GM12878 (cell line): ENCODE data around the gene CDH2. TPM values are rescaled to one million over a fixed set of nuclear protein-coding genes. Genes with fewer than 3 reads are reported as not detected.

ENCODE experiments used
- ATAC-seq: fragments of 200-7000 bp; cut with Tn5 transposase; 3 replicates; pipeline ENCODE4 v1.9.1; 2020; ENCODE audit warnings: mild to moderate bottlenecking, moderate library complexity
- BruUV-seq: library from RNA; stranded (reverse); fragments of 400-500 nt; replicated peaks from 2 replicates; lab custom pipeline; 2021; lab: Mats Ljungman, UMichigan
- CTCF ChIA-PET: fragments of 300-600 bp; sonication (Branson Sonifier 250); formaldehyde crosslinking; extraction: SDS; loops from one replicate; lab custom pipeline; 2021; ENCODE audit warnings: inconsistent platforms; lab: Yijun Ruan, JAX
- POLR2A ChIA-PET: fragments of 350-600 bp; formaldehyde crosslinking; extraction: SDS; loops from one replicate; lab custom pipeline; 2021; ENCODE audit warnings: inconsistent platforms; lab: Charles Lee
- RAD21 ChIA-PET: fragments of 300-600 bp; sonication (Branson Sonifier 250); formaldehyde crosslinking; loops from one replicate; lab custom pipeline; 2023; ENCODE audit warnings: antibody characterized with exemption; ENCODE audit not compliant: unreplicated experiment; lab: Charles Lee
- SMC1A ChIA-PET: fragments of 300-600 bp; sonication (Branson Sonifier 250); formaldehyde crosslinking; loops from one replicate; lab custom pipeline; 2023; ENCODE audit not compliant: unreplicated experiment, uncharacterized antibody; lab: Charles Lee
- DNase-seq: peaks from one replicate; pipeline ENCODE4 v3.0.0-alpha.2; 2011; ENCODE audit warnings: low read depth, low spot score
- FAIRE-seq: peaks from 3 replicates; lab custom pipeline; 2011; peaks lifted over from hg19 to GRCh38; lab: Jason Lieb, UNC
- H2AFZ ChIP-seq: 2 replicates; pipeline ENCODE4 v1.6.0; 2011; ENCODE audit warnings: low read depth, low read length, control low read depth; ENCODE audit not compliant: control insufficient read depth
- H3K27ac ChIP-seq: 2 replicates; pipeline ENCODE4 v1.5.1; 2011; ENCODE audit warnings: control low read depth; ENCODE audit not compliant: control insufficient read depth, insufficient read depth
- H3K27me3 ChIP-seq, 2 experiments: replicated peaks in 1 of 2; 2 replicates each; pipeline versions ENCODE4 v1.6.0 to v1.6.1; 2011; ENCODE audit warnings: low read length in 1 of 2; ENCODE audit not compliant: control insufficient read depth in 2 of 2, insufficient read depth in 2 of 2
- H3K36me3 ChIP-seq, 2 experiments: 2 replicates each; pipeline ENCODE4 v1.5.1; 2011; ENCODE audit warnings: low read length in 1 of 2; ENCODE audit not compliant: control insufficient read depth in 2 of 2, insufficient read depth in 2 of 2
- H3K4me1 ChIP-seq: 2 replicates; pipeline ENCODE4 v1.6.1; 2011; ENCODE audit warnings: mild to moderate bottlenecking, low read length, moderate library complexity, mixed read lengths; ENCODE audit not compliant: control insufficient read depth, insufficient read depth
- H3K4me2 ChIP-seq: 2 replicates; pipeline ENCODE4 v1.6.0; 2011; ENCODE audit warnings: control low read depth; ENCODE audit not compliant: control insufficient read depth, insufficient read depth
- H3K4me3 ChIP-seq: fragments of 200-600 bp; sonication (generic); 2 replicates; pipeline ENCODE4 v1.5.1; 2016
- H3K79me2 ChIP-seq: 2 replicates; pipeline ENCODE4 v1.6.0; 2011; ENCODE audit warnings: low read length; ENCODE audit not compliant: control insufficient read depth, insufficient read depth
- H3K9ac ChIP-seq: 2 replicates; pipeline ENCODE4 v1.8.0; 2011; ENCODE audit warnings: low read length, control low read depth, mixed read lengths; ENCODE audit not compliant: control insufficient read depth, insufficient read depth
- H3K9me3 ChIP-seq: replicated peaks from 3 replicates; pipeline ENCODE4 v1.5.1; 2011; ENCODE audit warnings: mild to moderate bottlenecking, low read length; ENCODE audit not compliant: control insufficient read depth, insufficient read depth
- H4K20me1 ChIP-seq: 2 replicates; pipeline ENCODE4 v1.6.0; 2011; ENCODE audit not compliant: control insufficient read depth, insufficient read depth
- ATF7 ChIP-seq: fragments of 450-650 bp; IDR thresholded peaks from 2 replicates; pipeline ENCODE4 v1.6.1; 2016; ENCODE audit warnings: low read depth, mild to moderate bottlenecking
- BACH1 ChIP-seq: fragments of 450-650 bp; IDR thresholded peaks from 2 replicates; pipeline ENCODE4 v1.6.1; 2017; ENCODE audit warnings: mild to moderate bottlenecking, borderline replicate concordance
- JUNB ChIP-seq: IDR thresholded peaks from 2 replicates; pipeline ENCODE4 v1.6.1; 2016; ENCODE audit warnings: antibody characterized with exemption, mild to moderate bottlenecking
- MTA3 ChIP-seq: IDR thresholded peaks from 2 replicates; pipeline ENCODE4 v1.6.1; 2012; ENCODE audit warnings: low read length, inconsistent platforms, borderline replicate concordance
- NR2F1 ChIP-seq: fragments of 450-650 bp; conservative IDR thresholded peaks from 2 replicates; pipeline ENCODE4 v1.6.1; 2017; ENCODE audit warnings: mild to moderate bottlenecking
- RAD51 ChIP-seq: fragments of 450-650 bp; IDR thresholded peaks from 2 replicates; pipeline ENCODE4 v1.6.1; 2016; ENCODE audit warnings: moderate library complexity, mild to moderate bottlenecking, inconsistent platforms
- REST ChIP-seq: IDR thresholded peaks from 2 replicates; pipeline ENCODE4 v1.6.1; 2012; ENCODE audit warnings: mild to moderate bottlenecking, low read depth, low read length
- TCF7 ChIP-seq: IDR thresholded peaks from 2 replicates; pipeline ENCODE4 v1.6.1; 2014; ENCODE audit warnings: antibody characterized with exemption, borderline replicate concordance
- USF2 ChIP-seq: IDR thresholded peaks from 2 replicates; pipeline ENCODE4 v1.6.1; 2011; ENCODE audit warnings: low read depth, low read length, improper control_type of control experiment, borderline replicate concordance
- WGBS: methylation state at CpG from one replicate; pipeline ENCODE4 v1.1.6; 2016; ENCODE audit warnings: low lambda C conversion rate; ENCODE audit not compliant: insufficient replicate concordance, insufficient coverage; ENCODE audit errors: missing lambda C conversion rate; 5-methylcytosine and 5-hydroxymethylcytosine counted together
- in situ Hi-C: fragments of 300-500 bp; cut with MboI; formaldehyde crosslinking; loops from 9 replicates; pipeline ENCODE4 v1.14.3; 2018; ENCODE audit warnings: mixed read lengths
- intact Hi-C: fragments of 100-400 bp; cut with micrococcal nuclease; formaldehyde crosslinking; loops from one replicate; pipeline ENCODE4 v1.14.2; 2022; ENCODE audit not compliant: unreplicated experiment
- polyA plus RNA-seq, 11 experiments: library from polyadenylated mRNA; depleted of rRNA in 4 of 11; unstranded in 6 of 11; stranded (reverse) in 5 of 11; fragments of >200 nt; fragmentation: Nextera tagmentation in 4 of 11; fragmentation: Illumina TruSeq in 1 of 11; extraction: Ambion mirVana in 4 of 11; extraction: Trizol in 1 of 11; gene quantifications; 1 replicate in 1 of 11; 2 replicates in 10 of 11; pipeline versions ENCODE4 v1.2.1 to v1.2.3, GENCODE V29; 2011 to 2016; ENCODE audit warnings: inconsistent platforms in 2 of 11, missing spikeins in 2 of 11, low read depth in 1 of 11
- total RNA-seq, 4 experiments: library from RNA; depleted of rRNA in 3 of 4; stranded (reverse); fragments of >200 nt in 3 of 4; fragmentation: Illumina TruSeq in 1 of 4; extraction: Trizol in 1 of 4; gene quantifications; 2 replicates each; pipeline versions ENCODE4 v1.2.1 to v1.2.3, GENCODE V29; 2013 to 2021
- TF ChIP-seq, protein P1 (sequence below): fragments of 450-650 bp; formaldehyde crosslinking; IDR thresholded peaks from 2 replicates; pipeline ENCODE4 v1.4.0; 2020; ENCODE audit warnings: mild to moderate bottlenecking, moderate library complexity

The CDH2 gene
- total and polyA plus RNA-seq, 10 of the 15 experiments (the other 5 are each of a cell fraction or from before 2014, with no cell fraction given): 0.01 to 0.25 (median 0.06) TPM; not detected in 4

DNA sequence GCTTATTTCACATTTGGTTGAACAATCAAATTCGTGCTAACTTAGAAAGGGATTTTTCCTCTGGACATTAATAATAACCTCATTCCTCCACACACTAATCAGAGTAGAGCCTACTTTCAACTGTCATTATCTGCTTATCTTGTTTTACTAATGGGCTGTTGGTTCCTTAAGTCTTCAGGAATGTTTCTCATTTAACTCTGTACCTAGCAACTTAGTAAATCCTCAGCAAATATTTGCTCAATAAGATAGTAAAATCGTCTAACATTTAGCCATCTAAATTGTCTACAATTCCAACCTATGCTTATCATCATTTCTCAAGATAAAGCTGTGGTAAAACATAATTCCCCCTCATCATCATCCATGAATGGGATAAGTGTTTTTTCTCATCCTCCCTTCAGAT, 98.1 kb downstream of the CDH2 start:
- H3K9ac ChIP-seq: no peak overlapping the region
- in situ Hi-C loops (loop anchor here (10.0 kb wide), 1 partner anchor 64 kb away; no protein-coding TSS in a partner anchor), intact Hi-C loops (no loop called here)
- WGBS: 2% methylated on average over 2 of the region's 2 CpGs
- no peaks in the 10 kb centered on the region for H3K27me3 ChIP-seq
- RAD21 ChIA-PET: no interaction called here
- H3K4me3 ChIP-seq: no peak overlapping the region
- no peak for ATAC-seq
- no peaks in the 10 kb centered on the region for H3K79me2 ChIP-seq
- no peak overlapping the region for H3K4me2 ChIP-seq
- CTCF ChIA-PET: no interaction called here
- no peak for FAIRE-seq
- H4K20me1 ChIP-seq: no peaks in the 10 kb centered on the region
- no peak overlapping the region for H2AFZ ChIP-seq
- SMC1A ChIA-PET: no interaction called here
- no peak overlapping the region for H3K27ac ChIP-seq
- no TSS peak for BruUV-seq
- no peaks in the 10 kb centered on the region for H3K4me1 ChIP-seq
- POLR2A ChIA-PET: no interaction called here
- no peaks in the 10 kb centered on the region for H3K36me3 ChIP-seq
- no peak for DNase-seq
- H3K9me3 ChIP-seq: no peaks in the 10 kb centered on the region; the same call in 2 of the 3 replicates
- TF ChIP-seq REST (no peak), RAD51 (no peak), BACH1 (no peak), ATF7 (no peak), MTA3 (no peak), TCF7 (no peak), JUNB (no peak), NR2F1 (no peak), USF2 (no peak)
- TF ChIP-seq, protein P1, sequence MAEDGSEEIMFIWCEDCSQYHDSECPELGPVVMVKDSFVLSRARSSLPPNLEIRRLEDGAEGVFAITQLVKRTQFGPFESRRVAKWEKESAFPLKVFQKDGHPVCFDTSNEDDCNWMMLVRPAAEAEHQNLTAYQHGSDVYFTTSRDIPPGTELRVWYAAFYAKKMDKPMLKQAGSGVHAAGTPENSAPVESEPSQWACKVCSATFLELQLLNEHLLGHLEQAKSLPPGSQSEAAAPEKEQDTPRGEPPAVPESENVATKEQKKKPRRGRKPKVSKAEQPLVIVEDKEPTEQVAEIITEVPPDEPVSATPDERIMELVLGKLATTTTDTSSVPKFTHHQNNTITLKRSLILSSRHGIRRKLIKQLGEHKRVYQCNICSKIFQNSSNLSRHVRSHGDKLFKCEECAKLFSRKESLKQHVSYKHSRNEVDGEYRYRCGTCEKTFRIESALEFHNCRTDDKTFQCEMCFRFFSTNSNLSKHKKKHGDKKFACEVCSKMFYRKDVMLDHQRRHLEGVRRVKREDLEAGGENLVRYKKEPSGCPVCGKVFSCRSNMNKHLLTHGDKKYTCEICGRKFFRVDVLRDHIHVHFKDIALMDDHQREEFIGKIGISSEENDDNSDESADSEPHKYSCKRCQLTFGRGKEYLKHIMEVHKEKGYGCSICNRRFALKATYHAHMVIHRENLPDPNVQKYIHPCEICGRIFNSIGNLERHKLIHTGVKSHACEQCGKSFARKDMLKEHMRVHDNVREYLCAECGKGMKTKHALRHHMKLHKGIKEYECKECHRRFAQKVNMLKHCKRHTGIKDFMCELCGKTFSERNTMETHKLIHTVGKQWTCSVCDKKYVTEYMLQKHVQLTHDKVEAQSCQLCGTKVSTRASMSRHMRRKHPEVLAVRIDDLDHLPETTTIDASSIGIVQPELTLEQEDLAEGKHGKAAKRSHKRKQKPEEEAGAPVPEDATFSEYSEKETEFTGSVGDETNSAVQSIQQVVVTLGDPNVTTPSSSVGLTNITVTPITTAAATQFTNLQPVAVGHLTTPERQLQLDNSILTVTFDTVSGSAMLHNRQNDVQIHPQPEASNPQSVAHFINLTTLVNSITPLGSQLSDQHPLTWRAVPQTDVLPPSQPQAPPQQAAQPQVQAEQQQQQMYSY (CRISPR knock-in tag): no peak
